BJ (cell line): Measurements from ENCODE around the gene PTPRZ1. TPM values are rescaled to one million over a fixed set of nuclear protein-coding genes. Genes with fewer than 3 reads are reported as not detected.

Source experiments
- CTCF ChIA-PET: fragments of 350-600 bp; formaldehyde crosslinking; extraction: SDS; loops from one replicate; lab custom pipeline; 2021; ENCODE audit warnings: antibody characterized with exemption, inconsistent platforms; lab: Yijun Ruan, JAX
- POLR2A ChIA-PET: fragments of 300-600 bp; sonication (Branson Sonifier 250); formaldehyde crosslinking; extraction: SDS; loops from one replicate; lab custom pipeline; 2021; ENCODE audit warnings: antibody characterized with exemption; lab: Charles Lee
- DNase-seq: peaks from one replicate; pipeline ENCODE4 v3.0.0-alpha.2; 2011; ENCODE audit warnings: low read depth
- H3K27me3 ChIP-seq: 2 replicates; pipeline ENCODE4 v1.6.0; 2011; ENCODE audit warnings: low read length; ENCODE audit not compliant: control insufficient read depth, insufficient read depth
- H3K36me3 ChIP-seq: 2 replicates; pipeline ENCODE4 v1.5.1; 2011; ENCODE audit warnings: low read length; ENCODE audit not compliant: control insufficient read depth, insufficient read depth
- H3K4me3 ChIP-seq: 2 replicates; pipeline ENCODE4 v1.5.1; 2011; ENCODE audit warnings: low read depth, mild to moderate bottlenecking, control low read depth, low read length
- CTCF ChIP-seq: IDR thresholded peaks from 2 replicates; pipeline ENCODE4 v1.5.1; 2011; ENCODE audit warnings: low read depth, mild to moderate bottlenecking, control low read depth, inconsistent platforms, low read length, moderate library complexity; ENCODE audit not compliant: insufficient read depth
- polyA plus RNA-seq: library from polyadenylated mRNA; depleted of rRNA; stranded (reverse); fragments of >200 nt; gene quantifications from 2 replicates; pipeline ENCODE4 v1.2.3, GENCODE V29; 2011

Gene PTPRZ1
- polyA plus RNA-seq, 1 experiment, result not detected

- DNase-seq, result no peak
- Histone ChIP-seq H3K36me3 (no peaks in the 10 kb centered on the region), H3K27me3 (no peaks in the 10 kb centered on the region), H3K4me3 (no peak overlapping the region)
- POLR2A ChIA-PET, result no interaction called here
- no peak for TF ChIP-seq CTCF
- CTCF ChIA-PET, result interaction anchor here (1.0 to 1.1 kb wide), 2 partner anchors 9 to 512 kb away, joined by 3 read pairs; no protein-coding TSS in a partner anchor
Measured at GRCh38 chr7:122014697-122015096, 141.7 kb downstream of the PTPRZ1 start.

DNA sequence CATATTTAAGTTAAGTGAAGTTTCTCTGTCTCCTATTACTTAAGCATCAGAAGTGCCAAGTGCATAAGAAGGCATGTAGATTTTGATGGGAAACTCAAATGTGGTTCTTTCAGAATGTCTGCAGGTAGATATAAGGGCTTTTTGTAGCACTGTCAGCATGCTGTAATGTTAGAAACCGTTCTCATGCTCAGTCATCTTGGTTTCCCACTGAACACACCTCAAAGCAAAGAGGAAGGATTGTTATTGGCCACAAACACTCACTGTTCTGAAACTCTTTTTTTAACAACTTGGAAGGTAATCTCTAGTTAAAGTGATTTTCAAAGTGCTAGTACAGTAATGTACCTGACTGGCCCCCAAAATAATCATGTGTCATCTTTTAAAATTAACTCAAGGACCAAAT, 145.1 kb downstream of the PTPRZ1 start:
- H3K27me3 ChIP-seq, result no peaks in the 10 kb centered on the region
- no peak for TF ChIP-seq CTCF
- DNase-seq, result no peak
- no peak overlapping the region for H3K4me3 ChIP-seq
- H3K36me3 ChIP-seq, result no peaks in the 10 kb centered on the region
- ChIA-PET POLR2A (no interaction called here), CTCF (no interaction called here)

DNA sequence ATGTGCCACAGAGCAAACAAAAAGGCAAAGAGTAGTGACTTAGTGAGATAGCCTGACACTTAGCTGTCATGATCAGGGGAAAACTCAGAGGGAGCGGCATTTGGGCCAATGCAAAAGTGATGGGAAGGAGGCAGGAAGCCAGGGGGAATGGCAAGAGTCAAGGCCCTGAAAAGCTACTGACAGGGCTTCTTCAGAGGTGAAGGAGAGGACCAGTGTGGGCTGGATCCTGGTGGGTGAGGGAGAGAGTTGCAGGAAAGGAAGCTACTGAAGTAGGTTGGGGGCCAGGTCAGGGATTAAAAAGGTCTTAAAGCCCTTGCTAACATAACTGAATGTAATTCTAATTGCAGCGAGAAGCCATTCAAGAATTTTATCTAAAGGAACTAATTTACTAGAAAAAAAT, 154.1 kb downstream of the PTPRZ1 start:
- no peak overlapping the region for H3K4me3 ChIP-seq
- TF ChIP-seq CTCF, result no peak
- H3K36me3 ChIP-seq, result no peaks in the 10 kb centered on the region
- POLR2A ChIA-PET, result no interaction called here
- CTCF ChIA-PET, result no interaction called here
- no peak for DNase-seq
- H3K27me3 ChIP-seq, result no peaks in the 10 kb centered on the region

DNA sequence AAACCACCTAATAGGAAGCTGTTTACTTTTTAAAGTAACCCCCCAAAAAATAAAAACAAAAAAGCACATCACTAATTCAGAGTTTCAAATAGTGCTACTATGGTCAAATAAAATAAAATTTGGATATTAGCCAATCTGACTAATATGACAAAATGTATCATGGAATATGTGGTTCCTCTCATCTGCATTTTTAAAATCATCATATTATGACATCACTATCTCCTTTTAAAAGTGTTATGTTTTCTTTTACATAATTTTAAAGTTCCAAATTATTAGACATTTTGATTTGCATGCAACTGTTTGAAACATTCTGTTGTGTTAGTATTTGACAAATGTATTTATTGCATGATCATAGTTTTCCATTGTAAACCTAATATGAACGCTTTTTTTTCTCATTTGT, 160.7 kb downstream of the PTPRZ1 start:
- Histone ChIP-seq H3K27me3 (no peaks in the 10 kb centered on the region), H3K36me3 (no peaks in the 10 kb centered on the region), H3K4me3 (no peak overlapping the region)
- ChIA-PET CTCF (no interaction called here), POLR2A (no interaction called here)
- no peak for TF ChIP-seq CTCF
- no peak for DNase-seq

GRCh38 chr7:122035876-122036275, 162.9 kb downstream of the PTPRZ1 start:
- no peak for TF ChIP-seq CTCF
- Histone ChIP-seq H3K36me3 (no peaks in the 10 kb centered on the region), H3K27me3 (no peaks in the 10 kb centered on the region), H3K4me3 (no peak overlapping the region)
- CTCF ChIA-PET, result no interaction called here
- no peak for DNase-seq
- POLR2A ChIA-PET, result no interaction called here
